HCT116 (cell line): ENCODE results near the gene LOXHD1. TPM values are rescaled to one million over a fixed set of nuclear protein-coding genes. Genes with fewer than 3 reads are reported as not detected.

Experiments
- ATAC-seq: fragments of 200-7000 bp; cut with Tn5 transposase; 2 replicates; pipeline ENCODE4 v1.9.1; 2020; ENCODE audit warnings: mild to moderate bottlenecking, moderate library complexity
- BruUV-seq: library from RNA; stranded (reverse); fragments of 400-500 nt; replicated peaks from 2 replicates; lab custom pipeline; 2021; lab: Mats Ljungman, UMichigan
- CTCF ChIA-PET: fragments of 300-600 bp; sonication (Branson Sonifier 250); formaldehyde crosslinking; loops from one replicate; lab custom pipeline; 2021; ENCODE audit warnings: antibody characterized with exemption; lab: Charles Lee
- POLR2A ChIA-PET: fragments of 300-600, 350-600 bp; sonication (Branson Sonifier 250); formaldehyde crosslinking; loops from one replicate; lab custom pipeline; 2021; ENCODE audit warnings: antibody characterized with exemption; lab: Charles Lee
- RAD21 ChIA-PET, 2 experiments: fragments of 300-600 bp; sonication (Branson Sonifier 250); formaldehyde crosslinking; loops; one replicate each; lab custom pipeline; 2023; ENCODE audit warnings: low total read pairs in 2 of 2; ENCODE audit not compliant: uncharacterized antibody in 2 of 2, unreplicated experiment in 2 of 2, low non-redundant PET in 1 of 2; lab: Charles Lee
- DNase-seq: peaks from one replicate; pipeline ENCODE4 v3.0.0-alpha.2; 2010; ENCODE audit warnings: low read depth, low spot score
- H2AFZ ChIP-seq: fragments of 200-600 bp; shearing (Covaris generic), sonication (generic); 2 replicates; pipeline ENCODE4 v1.6.1; 2017; ENCODE audit warnings: low read depth, mixed run types, mixed read lengths, antibody characterized with exemption, low read length; ENCODE audit not compliant: poor library complexity, severe bottlenecking
- H3K27ac ChIP-seq: 2 replicates; pipeline ENCODE4 v1.5.1; 2012; ENCODE audit warnings: low read depth, low read length
- H3K27me3 ChIP-seq: fragments of 200-600 bp; sonication (generic); 2 replicates; pipeline ENCODE4 v1.6.1; 2016; ENCODE audit warnings: mixed run types, low read length, mixed read lengths; ENCODE audit not compliant: insufficient read depth
- H3K36me3 ChIP-seq, 2 experiments: fragments of 200-500 bp in 1 of 2; fragments of 200-600 bp in 1 of 2; sonication (Bioruptor generic) in 1 of 2; sonication (generic) in 1 of 2; 2 replicates each; pipeline versions ENCODE4 v1.5.1 to v1.6.1; 2014 to 2016; ENCODE audit warnings: low read length in 2 of 2, inconsistent platforms in 1 of 2, mixed read lengths in 1 of 2, mixed run types in 1 of 2; ENCODE audit not compliant: insufficient read depth in 2 of 2, control insufficient read depth in 1 of 2
- H3K4me1 ChIP-seq, 2 experiments: fragments of 200-600 bp in 1 of 2; sonication (generic) in 1 of 2; 2 replicates each; pipeline versions ENCODE4 v1.5.1 to v1.6.1; 2012 to 2017; ENCODE audit warnings: low read length in 2 of 2, inconsistent platforms in 1 of 2, mild to moderate bottlenecking in 1 of 2, mixed read lengths in 1 of 2, mixed run types in 1 of 2, moderate library complexity in 1 of 2; ENCODE audit not compliant: insufficient read depth in 2 of 2, control insufficient read depth in 1 of 2
- H3K4me2 ChIP-seq: fragments of 200-600 bp; sonication (generic); 2 replicates; pipeline ENCODE4 v1.6.1; 2017; ENCODE audit warnings: mixed run types, low read length, mixed read lengths
- H3K4me3 ChIP-seq, 2 experiments: fragments of 200-600 bp in 1 of 2; sonication (generic) in 1 of 2; replicated peaks in 1 of 2; 2 replicates each; pipeline ENCODE4 v1.5.1; 2011 to 2016; ENCODE audit warnings: low read length in 2 of 2, control low read depth in 1 of 2, low read depth in 1 of 2, mild to moderate bottlenecking in 1 of 2, mixed read lengths in 1 of 2, mixed run types in 1 of 2
- H3K79me2 ChIP-seq: fragments of 200-600 bp; sonication (generic); 2 replicates; pipeline ENCODE4 v1.6.1; 2017; ENCODE audit warnings: mild to moderate bottlenecking, mixed run types, low read length, moderate library complexity, mixed read lengths; ENCODE audit not compliant: insufficient read depth
- H3K9ac ChIP-seq: fragments of 200-600 bp; sonication (generic); 2 replicates; pipeline ENCODE4 v1.6.1; 2016; ENCODE audit warnings: low read length, mixed read lengths
- H3K9me2 ChIP-seq: fragments of 200-600 bp; sonication (generic), shearing (Covaris generic); 2 replicates; pipeline ENCODE4 v1.6.1; 2017; ENCODE audit warnings: mixed run types, mild to moderate bottlenecking, moderate library complexity; ENCODE audit not compliant: insufficient read depth
- H3K9me3 ChIP-seq, 2 experiments: fragments of 200-500 bp in 1 of 2; fragments of 200-600 bp in 1 of 2; sonication (Bioruptor generic) in 1 of 2; sonication (generic) in 1 of 2; 2 replicates each; pipeline ENCODE4 v1.6.1; 2014 to 2017; ENCODE audit warnings: low read length in 2 of 2, mixed read lengths in 2 of 2, inconsistent platforms in 1 of 2, low read depth in 1 of 2, mild to moderate bottlenecking in 1 of 2, mixed run types in 1 of 2, moderate library complexity in 1 of 2; ENCODE audit not compliant: control insufficient read depth in 1 of 2, insufficient read depth in 1 of 2
- H4K20me1 ChIP-seq: fragments of 200-600 bp; sonication (generic), shearing (Covaris generic); 2 replicates; pipeline ENCODE4 v1.6.1; 2017; ENCODE audit warnings: mixed run types, mild to moderate bottlenecking, moderate library complexity; ENCODE audit not compliant: insufficient read depth
- CBX3 ChIP-seq: IDR thresholded peaks from 2 replicates; pipeline ENCODE4 v1.6.1; 2012; ENCODE audit warnings: low read depth
- CEBPB ChIP-seq: IDR thresholded peaks from 2 replicates; pipeline ENCODE4 v1.6.1; 2012; ENCODE audit warnings: low read depth
- CTCF ChIP-seq, 3 experiments: fragments of 200-600 bp in 1 of 3; sonication (generic) in 1 of 3; IDR thresholded peaks in 2 of 3; conservative IDR thresholded peaks in 1 of 3; 2 replicates each; pipeline ENCODE4 v1.5.1; 2012 to 2017; ENCODE audit warnings: low read depth in 2 of 3, low read length in 2 of 3, antibody characterized with exemption in 1 of 3, borderline replicate concordance in 1 of 3, control low read depth in 1 of 3, mild to moderate bottlenecking in 1 of 3, mixed read lengths in 1 of 3, mixed run types in 1 of 3, moderate library complexity in 1 of 3; ENCODE audit not compliant: insufficient read depth in 1 of 3
- EZH2phosphoT487 ChIP-seq: fragments of 200-600 bp; IDR thresholded peaks from 2 replicates; pipeline ENCODE4 v1.6.1; 2018; ENCODE audit warnings: antibody characterized with exemption, borderline replicate concordance
- POLR2A ChIP-seq: IDR thresholded peaks from 2 replicates; pipeline ENCODE4 v1.7.0; 2011; ENCODE audit warnings: borderline replicate concordance; ENCODE audit not compliant: insufficient read depth, insufficient read length; ENCODE audit errors: extremely low read depth
- POLR2AphosphoS5 ChIP-seq: IDR thresholded peaks from 2 replicates; pipeline ENCODE4 v1.6.1; 2011; ENCODE audit warnings: mild to moderate bottlenecking, low read depth, low read length, moderate library complexity
- SIN3A ChIP-seq: IDR thresholded peaks from 2 replicates; pipeline ENCODE4 v1.6.1; 2012; ENCODE audit warnings: low read depth
- TCF7L2 ChIP-seq: IDR thresholded peaks from 2 replicates; pipeline ENCODE4 v1.7.0; 2011; ENCODE audit warnings: borderline replicate concordance, inconsistent platforms; ENCODE audit not compliant: insufficient read depth, insufficient read length; ENCODE audit errors: extremely low read depth
- ZFX ChIP-seq: fragments of 450-650 bp; IDR thresholded peaks from 2 replicates; pipeline ENCODE4 v1.6.1; 2017
- intact Hi-C: fragments of 100-400 bp; cut with micrococcal nuclease; formaldehyde crosslinking; loops from 2 replicates; pipeline ENCODE4 v1.10.0; 2022
- total RNA-seq: library from RNA; stranded (reverse); gene quantifications from one replicate; pipeline ENCODE4 v1.2.1, GENCODE V29; 2021; ENCODE audit not compliant: unreplicated experiment
- TF ChIP-seq, protein P1 (sequence below): IDR thresholded peaks from 2 replicates; pipeline ENCODE4 v1.6.1; 2012

The LOXHD1 gene
- total RNA-seq, 1 experiment from 2014 or later = not detected

DNA sequence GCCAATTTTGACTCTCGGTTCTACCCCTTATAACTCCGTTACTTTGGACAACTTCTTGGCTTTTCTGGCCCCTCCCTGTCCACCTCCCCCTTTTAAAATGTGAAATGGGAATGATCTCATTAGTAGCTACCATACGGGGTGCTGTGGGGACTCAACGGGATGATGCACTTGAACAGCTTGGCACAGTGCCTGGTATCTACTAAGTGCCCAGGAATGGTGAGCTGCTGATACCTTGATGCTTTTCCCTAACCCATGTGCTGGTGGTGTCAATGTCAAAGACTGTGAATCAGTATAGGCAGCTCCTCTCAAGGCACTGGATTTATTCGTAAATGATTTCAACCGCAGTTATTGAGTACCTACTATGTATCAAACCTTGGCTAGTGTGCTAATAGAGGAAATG lies 204.2 kb downstream of the LOXHD1 start:
- Histone ChIP-seq H3K4me2 (no peak overlapping the region), H3K36me3 (no peaks in the 10 kb centered on the region), H2AFZ (no peak overlapping the region), H3K79me2 (no peaks in the 10 kb centered on the region), H3K27me3 (no peaks in the 10 kb centered on the region), H3K4me1 (peaks cover 0 to 17% of the 10 kb centered on the region in 2 experiments; a peak in 2 of 4 replicates), H4K20me1 (no peaks in the 10 kb centered on the region), H3K27ac (no peak overlapping the region), H3K9me2 (no peaks in the 10 kb centered on the region), H3K9ac (no peak overlapping the region), H3K9me3 (no peaks in the 10 kb centered on the region), H3K4me3 (no peak overlapping the region)
- ATAC-seq (peak; percentile 73), DNase-seq (peak; percentile 28)
- ChIA-PET CTCF (no interaction called here), POLR2A (interaction anchor here (0.6 kb wide), 1 partner anchor 9 kb away, joined by 3 read pairs; no protein-coding TSS in a partner anchor), RAD21 (no interaction called here)
- no TSS peak for BruUV-seq
- intact Hi-C loops = loop anchor here (10.0 kb wide), 1 partner anchor 62 kb away; no protein-coding TSS in a partner anchor
- TF ChIP-seq CBX3 (no peak), POLR2AphosphoS5 (no peak), SIN3A (no peak), TCF7L2 (no peak), CTCF (IDR thresholded peaks at IDR 0.05 in 2 of 3, conservative IDR thresholded peaks at IDR 0.05 in 1 of 3; ENCODE audit: borderline replicate concordance in 1 of 3, insufficient read depth in 1 of 3, low read depth in 2 of 3, low read length in 2 of 3) (no peak), CEBPB (no peak), EZH2phosphoT487 (no peak), ZFX (no peak), POLR2A (no peak)
- TF ChIP-seq, protein P1, sequence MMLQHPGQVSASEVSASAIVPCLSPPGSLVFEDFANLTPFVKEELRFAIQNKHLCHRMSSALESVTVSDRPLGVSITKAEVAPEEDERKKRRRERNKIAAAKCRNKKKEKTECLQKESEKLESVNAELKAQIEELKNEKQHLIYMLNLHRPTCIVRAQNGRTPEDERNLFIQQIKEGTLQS = no peak
